Progenitor cell of endocrine pancreas (in vitro differentiated cells): ENCODE results near the gene ATP10A. TPM values are rescaled to one million over a fixed set of nuclear protein-coding genes. Genes with fewer than 3 reads are reported as not detected.

Source experiments
- DNase-seq: peaks from one replicate; pipeline ENCODE4 v3.0.0; 2021; ENCODE audit warnings: low spot score; ENCODE audit not compliant: unreplicated experiment
- H3K27ac Mint-ChIP-seq: 2 replicates; pipeline ENCODE4 v1.8.0; 2021; ENCODE audit warnings: mild to moderate bottlenecking, moderate library complexity, mixed read lengths
- H3K27me3 Mint-ChIP-seq: 2 replicates; pipeline ENCODE4 v1.8.0; 2021; ENCODE audit warnings: mixed read lengths
- H3K36me3 Mint-ChIP-seq: 2 replicates; pipeline ENCODE4 v1.8.0; 2022; ENCODE audit warnings: mixed read lengths; ENCODE audit not compliant: insufficient read depth
- H3K4me1 Mint-ChIP-seq: 2 replicates; pipeline ENCODE4 v1.8.0; 2021; ENCODE audit warnings: low read depth, mixed read lengths
- H3K4me3 Mint-ChIP-seq: 2 replicates; pipeline ENCODE4 v1.8.0; 2021; ENCODE audit warnings: low read depth, mild to moderate bottlenecking, moderate library complexity, mixed read lengths
- H3K9me3 Mint-ChIP-seq: 2 replicates; pipeline ENCODE4 v1.8.0; 2021; ENCODE audit warnings: low read depth, mixed read lengths
- CTCF ChIP-seq: fragments of 200-600 bp; sonication (generic); IDR thresholded peaks from one replicate; pipeline ENCODE4 v1.5.0; 2021; ENCODE audit warnings: antibody characterized with exemption, mild to moderate bottlenecking; ENCODE audit not compliant: unreplicated experiment
- total RNA-seq: library from RNA; stranded (reverse); gene quantifications from 2 replicates; pipeline ENCODE4 v1.2.1, GENCODE V29; 2021

Gene ATP10A
- total RNA-seq, 1 donor from 2014 or later = 0.07 TPM

GRCh38 chr15:25838871-25839195, 24.3 kb downstream of the ATP10A start:
- H3K36me3 Mint-ChIP-seq = no peaks in the 10 kb centered on the region
- H3K27ac Mint-ChIP-seq = no peak overlapping the region

DNA sequence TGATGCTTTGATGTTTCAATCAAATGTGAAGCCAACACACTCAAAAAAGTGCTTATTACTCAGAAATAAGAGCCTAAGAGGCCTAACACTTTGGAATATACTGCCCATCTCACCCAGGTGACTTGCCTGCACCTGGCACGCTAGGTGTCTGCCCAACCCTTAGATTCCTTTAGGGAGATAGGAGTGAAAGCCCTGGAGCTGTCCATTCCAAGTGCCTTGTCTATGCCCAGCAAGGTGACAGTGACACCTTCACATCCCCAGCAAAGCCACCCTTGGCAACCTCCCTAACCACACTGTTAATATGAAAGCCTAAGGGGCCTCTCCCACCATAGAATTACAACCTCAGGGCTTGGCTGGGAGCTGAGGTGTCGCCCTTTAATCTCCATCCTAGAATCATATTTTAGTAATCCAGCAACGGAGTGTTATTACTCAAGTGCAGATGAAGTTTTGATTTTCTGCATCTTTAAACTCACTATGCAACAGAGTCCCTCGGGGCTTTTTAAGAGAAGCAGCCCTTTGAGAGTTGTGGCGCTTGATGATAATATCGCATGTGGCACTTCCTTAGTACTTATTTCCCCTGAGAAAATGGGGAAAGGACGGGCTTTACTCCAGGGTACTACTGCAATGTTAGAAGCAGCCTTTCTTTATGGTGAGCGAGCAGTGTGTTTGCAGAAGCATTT, 24.8 kb downstream of the ATP10A start:
- Mint-ChIP-seq H3K4me3 (no peak overlapping the region), H3K27me3 (peaks cover 19% of the 10 kb centered on the region), H3K27ac (no peak overlapping the region), H3K36me3 (no peaks in the 10 kb centered on the region), H3K4me1 (no peaks in the 10 kb centered on the region), H3K9me3 (no peaks in the 10 kb centered on the region)
- DNase-seq = no peak
- no peak for TF ChIP-seq CTCF

More at GRCh38 chr15:25838871-25839195, 24.3 kb downstream of the ATP10A start:
- no peak overlapping the region for H3K4me3 Mint-ChIP-seq
- H3K4me1 Mint-ChIP-seq = no peaks in the 10 kb centered on the region
- DNase-seq = no peak
- no peaks in the 10 kb centered on the region for H3K9me3 Mint-ChIP-seq
- H3K27me3 Mint-ChIP-seq = peaks cover 21% of the 10 kb centered on the region
- no peak for TF ChIP-seq CTCF

- TF ChIP-seq CTCF = no peak
- no peak overlapping the region for H3K27ac Mint-ChIP-seq
- DNase-seq = no peak
- H3K4me1 Mint-ChIP-seq = peaks cover 2% of the 10 kb centered on the region
- peaks cover 7% of the 10 kb centered on the region for H3K27me3 Mint-ChIP-seq
- no peaks in the 10 kb centered on the region for H3K36me3 Mint-ChIP-seq
- H3K9me3 Mint-ChIP-seq = no peaks in the 10 kb centered on the region
- H3K4me3 Mint-ChIP-seq = no peak overlapping the region
Observed at GRCh38 chr15:25832158-25832557, 31.0 kb downstream of the ATP10A start.

GRCh38 chr15:25830844-25831451, 32.2 kb downstream of the ATP10A start:
- Mint-ChIP-seq H3K27ac (no peak overlapping the region), H3K27me3 (no peaks in the 10 kb centered on the region), H3K36me3 (peaks cover 1% of the 10 kb centered on the region), H3K9me3 (peaks cover 2% of the 10 kb centered on the region), H3K4me1 (peaks cover 2% of the 10 kb centered on the region), H3K4me3 (no peak overlapping the region)
- TF ChIP-seq CTCF = no peak
- DNase-seq = no peak

DNA sequence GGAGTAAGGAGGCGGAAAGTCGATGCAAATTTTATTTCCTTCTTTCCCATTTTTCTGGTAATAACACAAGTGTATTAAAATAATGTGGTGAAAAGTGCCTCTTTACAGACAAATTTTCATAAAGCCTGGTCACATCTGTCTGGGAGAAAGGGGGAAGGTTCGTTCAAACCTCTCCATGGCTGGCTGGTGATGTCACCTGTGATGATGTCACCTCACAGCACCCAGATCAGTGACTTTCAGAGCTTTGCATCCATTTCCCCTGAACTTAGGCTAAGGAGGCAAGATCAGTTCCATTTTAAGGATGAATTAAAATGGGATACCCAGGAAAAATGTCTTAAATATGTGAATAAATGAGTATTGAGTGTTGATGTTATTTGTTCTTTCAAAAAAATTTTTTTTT, 34.1 kb downstream of the ATP10A start:
- DNase-seq = no peak
- Mint-ChIP-seq H3K4me3 (no peak overlapping the region), H3K36me3 (peaks cover 1% of the 10 kb centered on the region), H3K27ac (no peak overlapping the region), H3K27me3 (no peaks in the 10 kb centered on the region), H3K4me1 (peaks cover 3% of the 10 kb centered on the region), H3K9me3 (peaks cover 2% of the 10 kb centered on the region)
- TF ChIP-seq CTCF = no peak
